RCC 7860 (cell line): ENCODE results near the gene PRKCA.
A peak's percentile ranks its signal among the peaks of the same experiment; 100 is the strongest.
"Not testable (repeated sequence)": the region's sequence is repeated elsewhere in the genome, so short reads cannot be mapped to it uniquely, and the experiment has no call there.

Experiments used
- DNase-seq: peaks from one replicate; pipeline ENCODE4 v3.0.0-alpha.2; 2015; ENCODE audit warnings: low spot score
- FAIRE-seq: peaks from 2 replicates; lab custom pipeline; 2012; peaks lifted over from hg19 to GRCh38; lab: Jason Lieb, UNC

PRKCA gene

GRCh38 chr17:66716236-66717026 lies 414.0 kb downstream of the PRKCA start:
- DNase-seq (no peak), FAIRE-seq (no peak)

GRCh38 chr17:66717641-66718058 lies 415.2 kb downstream of the PRKCA start:
- DNase-seq (no peak), FAIRE-seq (no peak)

GRCh38 chr17:66720027-66720426 lies 417.6 kb downstream of the PRKCA start:
- FAIRE-seq (no peak), DNase-seq (no peak)

GRCh38 chr17:66720567-66720966 lies 418.2 kb downstream of the PRKCA start:
- DNase-seq = no peak
- no peak for FAIRE-seq

GRCh38 chr17:66722341-66722740 lies 419.9 kb downstream of the PRKCA start:
- FAIRE-seq (no peak), DNase-seq (no peak)

GRCh38 chr17:66724581-66725341 lies 422.3 kb downstream of the PRKCA start:
- FAIRE-seq (no peak), DNase-seq (no peak)

- not testable (repeated sequence) for DNase-seq, FAIRE-seq
These were observed 423.0 kb downstream of the PRKCA start for GRCh38 chr17:66725438-66725837.

GRCh38 chr17:66725956-66726355 lies 423.5 kb downstream of the PRKCA start:
- no peak for DNase-seq
- FAIRE-seq = no peak

- FAIRE-seq (no peak), DNase-seq (no peak)
These were observed 424.0 kb downstream of the PRKCA start for GRCh38 chr17:66726371-66726770.

GRCh38 chr17:66726846-66727245 lies 424.4 kb downstream of the PRKCA start:
- FAIRE-seq = no peak
- no peak for DNase-seq

- FAIRE-seq (no peak), DNase-seq (peak; percentile 14)
These were observed 425.5 kb downstream of the PRKCA start for GRCh38 chr17:66727634-66728570.

GRCh38 chr17:66730461-66730923 lies 428.1 kb downstream of the PRKCA start:
- no peak for DNase-seq
- FAIRE-seq = no peak

GRCh38 chr17:66733759-66734158 lies 431.3 kb downstream of the PRKCA start:
- DNase-seq (no peak), FAIRE-seq (no peak)

- DNase-seq = no peak
- no peak for FAIRE-seq
These were observed 432.0 kb downstream of the PRKCA start for GRCh38 chr17:66734186-66734943.

- FAIRE-seq (no peak), DNase-seq (no peak)
These were observed 435.1 kb downstream of the PRKCA start for GRCh38 chr17:66737524-66737923.

GRCh38 chr17:66738301-66738700 lies 435.9 kb downstream of the PRKCA start:
- FAIRE-seq = no peak
- DNase-seq = no peak

- DNase-seq (no peak), FAIRE-seq (no peak)
These were observed 437.1 kb downstream of the PRKCA start for GRCh38 chr17:66739553-66739952.

- FAIRE-seq (no peak), DNase-seq (no peak)
These were observed 437.8 kb downstream of the PRKCA start for GRCh38 chr17:66740226-66740625.

- no peak for DNase-seq
- FAIRE-seq = no peak
These were observed 441.1 kb downstream of the PRKCA start for GRCh38 chr17:66743511-66743910.

- DNase-seq (no peak), FAIRE-seq (no peak)
These were observed 444.3 kb downstream of the PRKCA start for GRCh38 chr17:66746736-66747135.
